GM19467 (cell line): ENCODE data around the gene USP24.

Source experiments
- ATAC-seq: cut with Tn5 transposase; IDR thresholded peaks from one replicate; pipeline ENCODE4 v1.9.1; 2021; ENCODE audit warnings: mild to moderate bottlenecking, moderate library complexity; ENCODE audit not compliant: unreplicated experiment

USP24 gene

GRCh38 chr1:55159571-55159970 lies 55.6 kb downstream of the USP24 start:
- no peak for ATAC-seq

GRCh38 chr1:55156608-55157007 lies 58.6 kb downstream of the USP24 start:
- ATAC-seq: no peak

GRCh38 chr1:55156093-55156492 lies 59.1 kb downstream of the USP24 start:
- ATAC-seq: no peak

GRCh38 chr1:55155522-55155921 lies 59.6 kb downstream of the USP24 start:
- no peak for ATAC-seq

GRCh38 chr1:55154616-55155015 lies 60.5 kb downstream of the USP24 start:
- ATAC-seq: no peak

- no peak for ATAC-seq
Observed at GRCh38 chr1:55153031-55153430, 62.1 kb downstream of the USP24 start.

GRCh38 chr1:55150880-55151588 lies 64.1 kb downstream of the USP24 start:
- peak; percentile 66 for ATAC-seq

- no peak for ATAC-seq
Observed at GRCh38 chr1:55148676-55149075, 66.5 kb downstream of the USP24 start.

GRCh38 chr1:55147524-55147923 lies 67.6 kb downstream of the USP24 start:
- ATAC-seq: no peak

- ATAC-seq: no peak
Observed at GRCh38 chr1:55146781-55147180, 68.4 kb downstream of the USP24 start.

GRCh38 chr1:55144886-55145285 lies 70.3 kb downstream of the USP24 start:
- ATAC-seq: no peak

- ATAC-seq: no peak
Observed at GRCh38 chr1:55143684-55144083, 71.5 kb downstream of the USP24 start.

GRCh38 chr1:55141295-55141893 lies 73.8 kb downstream of the USP24 start:
- no peak for ATAC-seq

- peak; percentile 71 for ATAC-seq
Observed at GRCh38 chr1:55140546-55140983, 74.6 kb downstream of the USP24 start.

GRCh38 chr1:55140137-55140536 lies 75.0 kb downstream of the USP24 start:
- peak; percentile 15 for ATAC-seq

GRCh38 chr1:55138823-55139222 lies 76.3 kb downstream of the USP24 start:
- ATAC-seq: no peak

GRCh38 chr1:55134152-55134808 lies 80.9 kb downstream of the USP24 start:
- ATAC-seq: no peak

GRCh38 chr1:55131801-55132200 lies 83.4 kb downstream of the USP24 start:
- ATAC-seq: no peak

- no peak for ATAC-seq
Observed at GRCh38 chr1:55131218-55131617, 83.9 kb downstream of the USP24 start.

GRCh38 chr1:55129194-55129728 lies 85.9 kb downstream of the USP24 start:
- ATAC-seq: no peak

- ATAC-seq: no peak
Observed at GRCh38 chr1:55128418-55128995, 86.7 kb downstream of the USP24 start.
